ENCODE results near the gene ZNRF3.

The ZNRF3 gene

DNA sequence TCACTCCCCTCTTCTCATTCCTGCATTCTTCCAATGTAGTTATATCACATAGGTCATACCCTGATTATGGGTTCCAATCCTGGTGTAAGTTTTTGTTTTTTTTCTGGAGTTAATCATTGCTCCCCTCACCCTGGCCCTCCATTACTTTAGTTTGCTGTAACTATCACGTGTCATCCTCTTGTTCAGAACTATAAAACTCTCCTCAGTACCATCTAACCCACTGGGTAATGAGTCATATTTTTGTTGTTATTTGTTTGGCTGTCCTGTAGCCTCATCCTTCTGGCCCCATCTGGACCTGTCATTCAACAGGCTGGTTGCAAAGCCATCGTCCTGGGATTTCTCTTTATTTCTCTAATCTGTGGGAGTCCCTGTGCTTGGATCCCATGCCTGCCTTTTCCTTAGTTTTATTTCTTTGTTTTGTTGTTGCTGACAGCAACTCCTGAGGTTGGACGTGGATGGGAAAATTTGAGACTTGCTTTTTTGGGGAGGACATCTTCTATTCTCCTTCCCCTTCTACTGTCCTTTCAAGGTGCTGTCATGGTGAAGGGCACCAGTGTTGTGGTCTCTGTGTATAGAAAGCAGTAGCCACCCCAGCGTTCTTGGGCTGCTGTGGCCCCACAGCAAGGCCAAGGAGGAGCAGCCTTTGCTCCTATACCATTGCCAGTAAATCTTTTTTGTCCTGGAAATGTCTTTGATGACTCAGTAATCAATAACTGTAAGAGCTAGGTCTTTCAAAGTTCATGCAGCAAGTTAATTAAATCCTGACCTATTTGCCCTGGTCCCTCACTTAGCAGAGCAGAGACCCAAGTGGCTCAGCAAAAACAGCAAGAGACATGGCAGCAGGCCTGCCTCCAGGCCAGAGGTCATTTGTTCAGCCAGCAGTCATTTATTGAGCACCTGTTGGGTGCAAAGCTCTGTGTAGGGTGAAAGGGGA lies 95.8 kb downstream of the ZNRF3 start (continued):
- TF ChIP-seq, protein P1, sequence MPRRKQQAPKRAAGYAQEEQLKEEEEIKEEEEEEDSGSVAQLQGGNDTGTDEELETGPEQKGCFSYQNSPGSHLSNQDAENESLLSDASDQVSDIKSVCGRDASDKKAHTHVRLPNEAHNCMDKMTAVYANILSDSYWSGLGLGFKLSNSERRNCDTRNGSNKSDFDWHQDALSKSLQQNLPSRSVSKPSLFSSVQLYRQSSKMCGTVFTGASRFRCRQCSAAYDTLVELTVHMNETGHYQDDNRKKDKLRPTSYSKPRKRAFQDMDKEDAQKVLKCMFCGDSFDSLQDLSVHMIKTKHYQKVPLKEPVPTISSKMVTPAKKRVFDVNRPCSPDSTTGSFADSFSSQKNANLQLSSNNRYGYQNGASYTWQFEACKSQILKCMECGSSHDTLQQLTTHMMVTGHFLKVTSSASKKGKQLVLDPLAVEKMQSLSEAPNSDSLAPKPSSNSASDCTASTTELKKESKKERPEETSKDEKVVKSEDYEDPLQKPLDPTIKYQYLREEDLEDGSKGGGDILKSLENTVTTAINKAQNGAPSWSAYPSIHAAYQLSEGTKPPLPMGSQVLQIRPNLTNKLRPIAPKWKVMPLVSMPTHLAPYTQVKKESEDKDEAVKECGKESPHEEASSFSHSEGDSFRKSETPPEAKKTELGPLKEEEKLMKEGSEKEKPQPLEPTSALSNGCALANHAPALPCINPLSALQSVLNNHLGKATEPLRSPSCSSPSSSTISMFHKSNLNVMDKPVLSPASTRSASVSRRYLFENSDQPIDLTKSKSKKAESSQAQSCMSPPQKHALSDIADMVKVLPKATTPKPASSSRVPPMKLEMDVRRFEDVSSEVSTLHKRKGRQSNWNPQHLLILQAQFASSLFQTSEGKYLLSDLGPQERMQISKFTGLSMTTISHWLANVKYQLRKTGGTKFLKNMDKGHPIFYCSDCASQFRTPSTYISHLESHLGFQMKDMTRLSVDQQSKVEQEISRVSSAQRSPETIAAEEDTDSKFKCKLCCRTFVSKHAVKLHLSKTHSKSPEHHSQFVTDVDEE (CRISPR knock-in tag; IDR thresholded peaks at IDR 0.05), result no peak
- TF ChIP-seq ZFP30 (CRISPR knock-in tag; IDR thresholded peaks at IDR 0.05), result no peak

DNA sequence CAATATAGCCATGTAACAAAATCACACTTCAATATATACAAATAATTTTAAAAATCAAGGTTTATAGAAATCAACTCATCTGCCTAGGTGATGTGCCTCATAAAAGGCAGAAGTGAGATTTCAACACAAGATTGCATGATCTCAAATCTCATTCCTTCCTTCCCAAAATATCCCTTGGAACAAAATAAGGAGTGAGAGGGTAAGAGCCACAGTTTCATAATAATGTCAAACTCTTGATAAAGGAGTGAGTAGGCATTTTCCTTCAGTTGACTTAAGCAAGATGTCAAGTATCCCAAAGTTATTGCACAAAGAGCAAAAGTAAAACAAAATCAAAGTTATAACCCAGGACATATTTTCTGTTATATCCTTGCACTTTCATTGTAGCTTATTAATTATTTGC lies 97.0 kb downstream of the ZNRF3 start:
- ATAC-seq, result no peak
- TF ChIP-seq ZNF70 (CRISPR knock-in tag; IDR thresholded peaks at IDR 0.05) (no peak), GLIS3 (CRISPR knock-in tag; IDR thresholded peaks at IDR 0.05) (no peak), PPARA (CRISPR knock-in tag; IDR thresholded peaks at IDR 0.05; ENCODE audit: borderline replicate concordance) (no peak), ZFP3 (CRISPR knock-in tag; IDR thresholded peaks at IDR 0.05) (no peak), CSDC2 (CRISPR knock-in tag; IDR thresholded peaks at IDR 0.05) (no peak), ISL1 (CRISPR knock-in tag; IDR thresholded peaks at IDR 0.05) (no peak), OSR1 (CRISPR knock-in tag; IDR thresholded peaks at IDR 0.05) (no peak), RARB (CRISPR knock-in tag; IDR thresholded peaks at IDR 0.05) (no peak), ZNF565 (CRISPR knock-in tag; conservative IDR thresholded peaks at IDR 0.05; ENCODE audit: low read depth) (no peak), TOX (CRISPR knock-in tag; IDR thresholded peaks at IDR 0.05; ENCODE audit: borderline replicate concordance) (no peak), TCF4 (CRISPR knock-in tag; IDR thresholded peaks at IDR 0.05; ENCODE audit: borderline replicate concordance) (no peak), BACH2 (CRISPR knock-in tag; IDR thresholded peaks at IDR 0.05; ENCODE audit: borderline replicate concordance) (no peak), ZC3H10 (CRISPR knock-in tag; IDR thresholded peaks at IDR 0.05) (no peak), ESRRG (CRISPR knock-in tag; IDR thresholded peaks at IDR 0.05) (no peak)
- TF ChIP-seq, protein P2, sequence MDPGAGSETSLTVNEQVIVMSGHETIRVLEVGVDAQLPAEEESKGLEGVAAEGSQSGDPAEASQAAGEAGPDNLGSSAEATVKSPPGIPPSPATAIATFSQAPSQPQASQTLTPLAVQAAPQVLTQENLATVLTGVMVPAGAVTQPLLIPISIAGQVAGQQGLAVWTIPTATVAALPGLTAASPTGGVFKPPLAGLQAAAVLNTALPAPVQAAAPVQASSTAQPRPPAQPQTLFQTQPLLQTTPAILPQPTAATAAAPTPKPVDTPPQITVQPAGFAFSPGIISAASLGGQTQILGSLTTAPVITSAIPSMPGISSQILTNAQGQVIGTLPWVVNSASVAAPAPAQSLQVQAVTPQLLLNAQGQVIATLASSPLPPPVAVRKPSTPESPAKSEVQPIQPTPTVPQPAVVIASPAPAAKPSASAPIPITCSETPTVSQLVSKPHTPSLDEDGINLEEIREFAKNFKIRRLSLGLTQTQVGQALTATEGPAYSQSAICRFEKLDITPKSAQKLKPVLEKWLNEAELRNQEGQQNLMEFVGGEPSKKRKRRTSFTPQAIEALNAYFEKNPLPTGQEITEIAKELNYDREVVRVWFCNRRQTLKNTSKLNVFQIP (CRISPR knock-in tag; IDR thresholded peaks at IDR 0.05; ENCODE audit: borderline replicate concordance, low read depth), result no peak
- TF ChIP-seq, protein P3, sequence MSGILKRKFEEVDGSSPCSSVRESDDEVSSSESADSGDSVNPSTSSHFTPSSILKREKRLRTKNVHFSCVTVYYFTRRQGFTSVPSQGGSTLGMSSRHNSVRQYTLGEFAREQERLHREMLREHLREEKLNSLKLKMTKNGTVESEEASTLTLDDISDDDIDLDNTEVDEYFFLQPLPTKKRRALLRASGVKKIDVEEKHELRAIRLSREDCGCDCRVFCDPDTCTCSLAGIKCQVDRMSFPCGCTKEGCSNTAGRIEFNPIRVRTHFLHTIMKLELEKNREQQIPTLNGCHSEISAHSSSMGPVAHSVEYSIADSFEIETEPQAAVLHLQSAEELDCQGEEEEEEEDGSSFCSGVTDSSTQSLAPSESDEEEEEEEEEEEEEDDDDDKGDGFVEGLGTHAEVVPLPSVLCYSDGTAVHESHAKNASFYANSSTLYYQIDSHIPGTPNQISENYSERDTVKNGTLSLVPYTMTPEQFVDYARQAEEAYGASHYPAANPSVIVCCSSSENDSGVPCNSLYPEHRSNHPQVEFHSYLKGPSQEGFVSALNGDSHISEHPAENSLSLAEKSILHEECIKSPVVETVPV (CRISPR knock-in tag; IDR thresholded peaks at IDR 0.05), result no peak

DNA sequence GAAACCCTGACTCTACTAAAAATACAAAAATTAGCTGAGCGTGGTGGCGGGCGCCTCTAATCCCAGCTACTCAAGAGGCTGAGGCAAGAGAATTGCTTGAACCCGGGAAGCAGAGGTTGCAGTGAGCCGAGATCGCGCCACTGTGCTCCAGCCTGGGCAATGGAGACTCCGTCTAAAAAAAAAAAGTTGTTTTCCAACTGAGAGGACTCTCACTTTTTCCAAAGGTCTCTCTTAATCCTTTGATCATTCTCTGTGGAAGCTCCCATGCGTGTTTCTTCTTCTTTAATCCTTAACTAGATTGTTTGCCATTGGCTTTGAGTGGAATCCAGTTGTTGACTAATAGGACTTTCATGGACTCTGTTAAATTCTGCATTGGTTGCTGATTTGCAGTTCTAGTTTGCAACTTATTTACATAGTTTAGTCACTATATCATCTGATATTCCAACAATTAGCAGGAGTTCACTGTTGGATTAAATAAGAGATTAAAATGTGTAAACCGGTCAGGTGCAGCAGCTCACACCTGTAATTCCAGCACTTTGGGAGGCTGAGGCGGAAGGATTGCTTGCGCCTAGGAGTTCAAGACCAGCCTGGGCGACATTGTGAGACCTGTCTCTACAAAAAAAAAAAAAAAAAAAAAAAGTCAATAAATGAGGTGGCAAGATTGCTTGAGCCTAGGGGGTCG lies 98.6 kb downstream of the ZNRF3 start:
- TF ChIP-seq GLIS3 (CRISPR knock-in tag; IDR thresholded peaks at IDR 0.05) (no peak), PPARA (CRISPR knock-in tag; IDR thresholded peaks at IDR 0.05; ENCODE audit: borderline replicate concordance) (no peak), BACH2 (CRISPR knock-in tag; IDR thresholded peaks at IDR 0.05; ENCODE audit: borderline replicate concordance) (no peak), TOX (CRISPR knock-in tag; IDR thresholded peaks at IDR 0.05; ENCODE audit: borderline replicate concordance) (no peak), CSDC2 (CRISPR knock-in tag; IDR thresholded peaks at IDR 0.05) (no peak), ZNF565 (CRISPR knock-in tag; conservative IDR thresholded peaks at IDR 0.05; ENCODE audit: low read depth) (no peak), OSR1 (CRISPR knock-in tag; IDR thresholded peaks at IDR 0.05) (no peak), ZNF8 (CRISPR knock-in tag; IDR thresholded peaks at IDR 0.05) (no peak), ZFP3 (CRISPR knock-in tag; IDR thresholded peaks at IDR 0.05) (no peak), RARB (CRISPR knock-in tag; IDR thresholded peaks at IDR 0.05) (no peak)
- TF ChIP-seq, protein P4, sequence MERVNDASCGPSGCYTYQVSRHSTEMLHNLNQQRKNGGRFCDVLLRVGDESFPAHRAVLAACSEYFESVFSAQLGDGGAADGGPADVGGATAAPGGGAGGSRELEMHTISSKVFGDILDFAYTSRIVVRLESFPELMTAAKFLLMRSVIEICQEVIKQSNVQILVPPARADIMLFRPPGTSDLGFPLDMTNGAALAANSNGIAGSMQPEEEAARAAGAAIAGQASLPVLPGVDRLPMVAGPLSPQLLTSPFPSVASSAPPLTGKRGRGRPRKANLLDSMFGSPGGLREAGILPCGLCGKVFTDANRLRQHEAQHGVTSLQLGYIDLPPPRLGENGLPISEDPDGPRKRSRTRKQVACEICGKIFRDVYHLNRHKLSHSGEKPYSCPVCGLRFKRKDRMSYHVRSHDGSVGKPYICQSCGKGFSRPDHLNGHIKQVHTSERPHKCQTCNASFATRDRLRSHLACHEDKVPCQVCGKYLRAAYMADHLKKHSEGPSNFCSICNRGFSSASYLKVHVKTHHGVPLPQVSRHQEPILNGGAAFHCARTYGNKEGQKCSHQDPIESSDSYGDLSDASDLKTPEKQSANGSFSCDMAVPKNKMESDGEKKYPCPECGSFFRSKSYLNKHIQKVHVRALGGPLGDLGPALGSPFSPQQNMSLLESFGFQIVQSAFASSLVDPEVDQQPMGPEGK (CRISPR knock-in tag; IDR thresholded peaks at IDR 0.05; ENCODE audit: borderline replicate concordance), result no peak
- TF ChIP-seq, protein P1 (CRISPR knock-in tag; IDR thresholded peaks at IDR 0.05), result no peak
- TF ChIP-seq, protein P5, sequence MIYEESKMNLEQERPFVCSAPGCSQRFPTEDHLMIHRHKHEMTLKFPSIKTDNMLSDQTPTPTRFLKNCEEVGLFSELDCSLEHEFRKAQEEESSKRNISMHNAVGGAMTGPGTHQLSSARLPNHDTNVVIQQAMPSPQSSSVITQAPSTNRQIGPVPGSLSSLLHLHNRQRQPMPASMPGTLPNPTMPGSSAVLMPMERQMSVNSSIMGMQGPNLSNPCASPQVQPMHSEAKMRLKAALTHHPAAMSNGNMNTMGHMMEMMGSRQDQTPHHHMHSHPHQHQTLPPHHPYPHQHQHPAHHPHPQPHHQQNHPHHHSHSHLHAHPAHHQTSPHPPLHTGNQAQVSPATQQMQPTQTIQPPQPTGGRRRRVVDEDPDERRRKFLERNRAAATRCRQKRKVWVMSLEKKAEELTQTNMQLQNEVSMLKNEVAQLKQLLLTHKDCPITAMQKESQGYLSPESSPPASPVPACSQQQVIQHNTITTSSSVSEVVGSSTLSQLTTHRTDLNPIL (CRISPR knock-in tag; IDR thresholded peaks at IDR 0.05; ENCODE audit: low read depth), result no peak
- no peak for ATAC-seq

Data from SK-N-SH treated with all-trans-retinoic acid at 6 μM for 48 hours (cell line).